Measurements from ENCODE around the gene R3HDM2.
"Not testable (repeated sequence)": the region's sequence is repeated elsewhere in the genome, so short reads cannot be mapped to it uniquely, and the experiment has no call there.

R3HDM2 gene

DNA sequence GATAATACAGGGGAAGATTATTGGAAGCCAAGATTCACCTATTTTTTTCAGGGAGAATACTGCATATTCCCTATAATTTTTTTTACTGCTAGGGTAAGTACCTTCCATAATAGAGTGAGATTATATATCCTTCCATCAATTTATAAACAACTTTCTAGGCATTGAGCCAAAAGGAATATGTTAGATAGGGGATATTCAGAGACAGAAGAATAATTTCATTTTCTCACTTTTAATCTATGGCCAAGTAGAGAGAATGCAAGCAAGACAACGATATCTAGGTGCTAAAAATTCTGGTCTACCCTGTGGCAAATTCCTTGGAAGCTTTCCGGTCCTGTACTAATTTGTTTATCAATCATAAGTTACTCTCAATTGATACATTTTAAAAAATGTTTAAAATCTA lies 110.2 kb downstream of the R3HDM2 start:
- no peak for DNase-seq

DNA sequence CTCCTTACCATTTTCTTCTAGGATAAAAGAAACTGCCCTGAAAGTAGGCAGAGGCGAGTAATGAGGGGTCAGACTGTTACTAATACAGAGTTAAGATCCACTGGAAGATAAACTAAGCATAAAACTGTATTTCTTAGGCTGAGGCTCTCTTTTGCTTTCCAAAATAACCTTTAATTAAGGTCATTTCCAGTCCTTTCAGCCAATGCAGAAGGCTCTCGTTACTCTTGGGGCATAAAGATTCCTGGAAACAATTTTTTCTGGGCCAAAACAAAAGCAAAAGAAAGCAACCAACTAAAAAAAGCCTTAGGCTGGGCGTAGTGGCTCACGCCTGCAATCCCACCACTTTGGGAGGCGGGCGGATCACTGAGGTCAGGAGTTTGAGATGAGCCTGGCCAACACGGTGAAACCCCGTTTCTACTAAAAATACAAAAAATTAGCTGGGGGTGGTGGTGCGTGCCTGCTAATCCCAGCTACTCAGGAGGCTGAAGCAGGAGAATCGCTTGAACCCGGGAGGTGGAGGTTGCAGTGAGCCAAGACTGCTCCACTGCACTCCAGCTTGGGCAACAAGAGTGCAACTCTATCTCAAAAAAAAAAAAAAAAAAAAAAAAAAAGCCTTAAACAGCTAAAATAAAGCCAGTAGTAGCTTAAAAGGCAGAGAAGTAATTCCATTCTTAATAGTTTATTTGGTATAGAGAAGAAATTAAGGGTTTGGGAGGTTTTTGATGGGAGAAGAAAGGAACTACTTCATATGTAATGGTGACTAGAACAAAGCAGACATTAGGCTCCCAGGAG lies 111.0 kb downstream of the R3HDM2 start:
- DNase-seq = no peak

DNA sequence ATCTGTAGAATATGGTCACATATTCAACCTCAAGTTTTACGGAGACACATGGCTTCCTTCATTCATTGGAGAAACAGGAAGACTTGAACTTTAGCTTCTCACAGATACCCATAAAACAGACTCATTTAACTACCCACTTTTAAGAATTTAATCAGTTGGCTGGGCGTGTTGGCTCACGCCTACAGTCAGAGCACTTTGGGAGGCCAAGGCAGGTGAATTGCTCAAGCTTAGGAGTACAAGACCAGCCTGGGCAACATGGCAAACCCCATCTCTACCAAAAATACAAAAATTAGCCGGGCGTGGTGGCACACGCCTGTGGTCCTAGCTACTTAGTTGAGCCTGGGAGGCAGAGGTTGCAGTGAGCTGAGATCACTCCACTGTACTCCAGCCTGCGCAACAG lies 115.2 kb downstream of the R3HDM2 start:
- DNase-seq = no peak

DNA sequence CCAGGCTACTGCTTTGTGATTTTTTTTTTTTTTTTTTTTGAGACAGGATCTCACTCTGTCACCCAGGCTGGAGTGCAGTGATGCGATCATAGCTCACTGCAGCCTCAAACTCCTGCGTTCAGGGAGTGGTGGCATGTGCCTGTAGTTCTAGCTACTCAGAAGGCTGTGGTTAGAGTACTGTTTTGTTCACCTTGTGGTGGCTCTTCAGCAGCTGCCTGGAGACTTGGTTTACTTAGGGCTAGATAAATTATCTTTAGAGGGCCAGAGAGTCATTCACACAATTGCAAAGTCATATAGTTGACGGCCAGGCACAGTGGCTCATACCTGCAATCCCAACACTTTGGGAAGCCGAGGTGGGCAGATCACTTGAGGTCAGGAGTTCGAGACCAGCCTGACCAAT lies 118.6 kb downstream of the R3HDM2 start:
- DNase-seq = not testable (repeated sequence)

DNA sequence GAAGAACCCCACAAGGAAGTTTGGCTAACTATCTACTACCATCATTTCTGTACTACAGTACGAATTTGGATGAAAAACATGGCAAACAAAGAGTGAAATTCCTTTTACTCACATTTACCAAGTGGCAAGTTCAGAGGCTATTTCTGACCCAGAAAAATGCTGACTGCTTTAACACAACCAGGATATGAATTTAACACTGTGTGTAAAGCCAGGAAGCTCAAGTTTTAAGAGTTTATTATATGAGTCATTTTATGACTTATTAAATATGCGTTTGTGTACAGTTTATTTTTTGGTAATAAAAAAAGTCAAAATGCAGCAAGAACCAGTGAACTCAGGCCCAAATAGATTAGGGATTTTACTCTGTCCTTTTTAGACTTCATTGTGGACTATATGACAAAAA lies 121.4 kb downstream of the R3HDM2 start:
- DNase-seq = no peak

DNA sequence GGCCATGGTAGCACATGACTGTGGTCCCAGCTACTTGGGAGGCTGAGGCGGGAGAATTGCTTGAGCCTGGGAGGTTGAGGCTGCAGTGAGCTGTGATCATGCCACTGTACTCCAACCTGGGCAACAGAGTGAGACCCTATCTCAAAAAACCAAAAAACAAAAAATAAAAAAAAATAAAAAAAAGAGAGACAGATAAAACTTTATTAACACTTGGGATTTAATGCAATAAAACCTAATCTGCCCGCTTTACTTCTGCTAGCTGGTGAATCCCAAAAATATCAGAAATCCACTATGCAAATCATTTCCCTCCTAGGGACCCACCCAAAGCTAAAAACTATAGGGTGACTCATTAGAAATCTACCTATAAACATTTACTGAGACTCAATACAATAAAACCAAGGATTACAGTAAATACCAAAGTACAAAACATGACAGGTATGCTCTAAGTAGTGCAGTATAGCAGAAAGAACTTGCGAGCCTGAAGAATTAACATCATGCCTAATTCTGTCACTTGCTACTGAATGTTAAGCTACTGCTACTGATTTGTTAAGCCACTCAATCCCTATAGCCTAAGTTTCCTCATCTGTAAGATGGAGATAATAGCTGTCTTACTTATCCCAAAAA lies 129.8 kb downstream of the R3HDM2 start:
- DNase-seq = no peak

DNA sequence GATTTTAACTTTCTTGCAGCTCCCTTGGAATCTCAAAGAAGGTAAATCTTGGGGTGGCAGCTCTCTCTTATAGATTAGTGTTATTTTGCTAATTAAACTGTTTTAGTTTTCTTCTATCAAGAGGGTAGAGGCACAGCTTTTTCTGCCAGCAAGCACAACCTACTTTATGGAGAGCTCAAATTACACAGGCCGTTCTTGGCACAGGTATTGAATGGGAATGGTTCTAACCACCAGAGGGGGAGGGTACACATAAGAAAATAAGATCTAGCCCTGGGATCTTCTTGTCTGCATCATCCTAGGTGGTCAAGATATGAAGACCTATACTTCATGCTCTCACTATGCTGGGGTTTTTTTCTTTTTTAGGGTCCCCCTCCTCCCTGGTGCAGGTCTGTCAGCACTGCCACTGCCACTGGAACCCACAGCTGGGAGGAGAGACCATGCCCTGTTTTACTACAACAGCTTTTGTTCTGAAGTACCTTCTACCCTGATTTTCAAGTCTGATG lies 131.3 kb downstream of the R3HDM2 start:
- no peak for DNase-seq

DNA sequence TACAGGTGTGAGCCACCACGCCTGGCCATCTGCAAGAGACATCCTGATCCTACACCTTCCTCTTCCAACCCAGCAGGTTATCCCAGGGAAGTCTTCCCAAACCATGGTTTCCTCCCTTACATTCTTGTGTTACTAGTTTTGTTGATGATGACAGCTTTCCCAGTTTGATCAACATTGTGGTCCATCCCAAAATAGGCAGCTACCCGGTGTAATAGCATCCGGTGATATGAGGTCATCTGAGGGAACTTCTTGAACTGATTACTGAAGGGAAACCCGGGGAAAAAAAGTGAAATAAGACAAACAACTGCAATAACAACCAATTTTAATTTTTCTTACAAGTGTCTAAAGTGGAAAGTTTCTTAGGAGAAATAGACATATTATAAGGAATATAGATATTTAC lies 134.6 kb downstream of the R3HDM2 start:
- no peak for DNase-seq

DNA sequence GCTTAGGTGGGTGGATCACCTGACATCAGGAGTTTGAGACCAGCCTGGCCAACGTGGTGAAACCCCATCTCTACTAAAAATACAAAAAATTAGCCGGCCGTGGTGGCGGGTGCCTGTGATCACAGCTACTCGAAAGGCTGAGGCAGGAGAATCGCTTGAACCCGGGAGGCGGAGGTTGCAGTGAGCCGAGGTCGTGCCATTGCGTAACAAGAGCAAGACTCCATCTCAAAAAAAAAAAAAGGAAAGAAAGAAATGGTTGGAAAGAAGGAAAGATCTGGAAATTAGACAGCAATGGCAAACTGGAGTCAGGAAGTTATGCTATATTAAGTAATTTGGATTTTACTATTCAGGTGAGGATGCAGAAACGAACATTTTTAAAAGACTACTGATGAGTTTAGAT lies 148.8 kb downstream of the R3HDM2 start:
- DNase-seq = not testable (repeated sequence)

DNA sequence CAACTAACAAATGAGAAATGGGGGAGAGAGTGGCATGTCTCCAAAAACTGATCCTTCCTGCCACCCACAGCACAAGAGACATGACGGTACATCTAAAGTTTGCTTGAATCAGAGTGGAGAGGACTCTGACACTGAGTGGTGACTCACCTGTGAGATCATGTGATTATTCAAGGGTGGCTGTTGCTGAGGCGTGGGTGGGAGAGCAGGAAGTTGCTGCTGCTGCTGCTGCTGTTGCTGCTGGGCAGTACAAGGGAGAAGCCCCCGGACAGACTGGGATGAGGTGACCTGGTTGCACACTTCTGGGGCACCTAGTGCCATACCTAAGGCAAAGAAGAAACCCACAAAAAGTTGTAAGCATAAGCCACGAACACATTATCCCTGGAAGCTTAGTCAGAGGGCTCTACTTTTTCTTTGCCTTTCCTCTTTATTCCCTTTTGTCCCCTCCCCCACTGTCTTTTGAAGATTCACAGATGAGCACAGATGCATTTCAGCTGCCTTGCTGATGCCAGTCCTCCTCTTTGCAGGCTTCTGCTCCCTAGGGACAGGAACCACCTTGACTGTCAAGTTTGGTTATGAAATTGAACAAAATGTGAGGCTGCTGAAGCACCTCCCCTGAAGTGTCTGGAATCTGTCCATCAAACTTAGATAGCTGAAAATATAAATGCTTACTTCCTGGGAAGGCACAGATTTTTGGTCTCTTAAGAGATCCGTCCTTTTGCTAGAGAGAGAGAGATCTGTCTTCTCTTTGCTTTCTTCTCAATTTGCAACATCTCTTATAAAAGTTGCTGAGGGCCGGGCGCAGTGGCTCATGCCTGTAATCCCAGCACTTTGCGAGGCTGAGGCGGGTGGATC lies 150.4 kb downstream of the R3HDM2 start:
- DNase-seq = peak; percentile 51

DNA sequence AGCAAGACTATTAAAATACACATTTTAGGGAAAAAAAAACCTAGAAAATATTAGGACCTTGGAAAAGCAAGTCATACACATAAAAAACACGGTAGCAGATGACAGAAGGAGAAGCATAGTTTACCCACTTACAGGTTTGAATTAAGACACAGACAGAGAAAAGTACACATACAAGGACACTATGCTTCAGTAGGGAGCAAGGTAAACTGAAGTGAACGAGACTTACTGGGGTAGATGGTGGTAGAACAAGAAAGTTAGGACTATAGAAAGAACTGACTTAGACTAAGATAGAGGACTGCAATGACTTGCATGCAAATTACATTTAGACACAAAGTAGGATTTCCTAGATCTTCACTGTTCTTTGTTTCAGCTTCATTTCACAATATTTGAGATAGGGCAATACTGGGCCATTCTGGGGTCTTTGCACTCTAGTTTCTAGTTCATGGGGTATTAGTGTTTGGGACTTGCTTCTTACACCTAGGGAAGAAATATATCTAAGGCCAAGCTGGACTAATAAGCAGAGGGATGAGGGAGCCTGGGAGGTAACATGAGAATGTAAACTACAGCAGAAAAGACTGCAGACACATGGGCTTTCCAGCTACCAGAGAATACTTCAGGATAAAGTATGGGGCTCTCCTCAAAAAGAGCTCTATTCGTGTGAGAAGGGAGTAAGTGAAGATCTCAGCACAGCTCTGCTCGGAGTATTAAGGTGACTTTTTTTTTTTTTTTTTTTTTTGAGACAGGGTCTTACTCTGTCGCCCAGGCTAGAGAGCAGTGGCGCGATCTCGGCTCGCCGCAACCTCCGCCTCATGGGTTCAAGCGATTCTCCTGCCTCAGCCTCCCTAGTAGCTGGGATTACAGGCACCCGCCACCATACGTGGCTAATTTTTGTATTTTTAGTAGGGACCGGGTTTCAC lies 152.1 kb downstream of the R3HDM2 start:
- DNase-seq = no peak

DNA sequence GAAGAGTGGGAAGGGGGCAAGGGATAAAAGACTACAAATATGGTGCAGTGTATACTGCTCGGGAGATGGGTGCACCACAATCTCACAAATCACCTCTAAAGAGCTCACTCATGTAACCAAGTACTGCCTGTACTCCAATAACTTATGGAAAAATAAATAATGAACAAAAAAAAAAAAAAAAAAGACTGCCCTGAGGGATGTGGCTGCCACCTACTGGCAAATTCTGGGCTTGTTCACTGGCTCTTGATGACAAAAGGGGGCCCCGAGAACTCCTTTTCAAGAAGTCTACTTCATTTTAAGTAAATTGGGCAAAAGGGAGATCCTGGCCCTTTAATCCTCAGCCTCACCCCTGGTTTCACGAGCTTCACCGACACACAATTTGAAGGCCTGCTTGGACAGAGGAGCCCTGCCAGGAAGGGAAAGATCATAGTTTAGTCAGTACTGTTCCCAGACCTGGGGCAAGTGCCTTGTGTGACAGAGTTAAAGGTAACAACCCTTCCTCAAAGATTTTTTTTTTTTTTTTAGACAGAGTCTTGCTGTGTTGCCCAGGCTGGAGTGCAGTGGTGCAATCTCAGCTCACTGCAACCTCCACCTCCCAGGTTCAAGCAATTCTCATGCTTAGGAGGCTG lies 153.8 kb downstream of the R3HDM2 start:
- DNase-seq = no peak

DNA sequence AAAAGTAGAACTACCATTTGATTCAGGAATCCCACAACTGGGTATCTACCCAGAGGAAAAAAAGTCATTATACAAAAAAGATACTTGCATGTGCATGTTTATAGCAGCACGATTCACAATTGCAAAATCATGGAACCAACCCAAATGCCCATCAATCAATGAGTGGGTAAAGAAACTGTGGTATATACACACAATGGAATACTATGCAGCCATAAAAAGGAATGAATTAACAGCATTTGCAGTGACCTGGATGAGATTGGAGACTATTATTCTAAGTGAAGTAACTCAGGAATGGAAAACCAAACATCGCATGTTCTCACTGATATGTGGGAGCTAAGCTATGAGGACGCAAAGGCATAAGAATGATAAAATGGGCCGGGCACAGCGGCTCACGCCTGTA lies 154.6 kb downstream of the R3HDM2 start:
- DNase-seq = not testable (repeated sequence)

DNA sequence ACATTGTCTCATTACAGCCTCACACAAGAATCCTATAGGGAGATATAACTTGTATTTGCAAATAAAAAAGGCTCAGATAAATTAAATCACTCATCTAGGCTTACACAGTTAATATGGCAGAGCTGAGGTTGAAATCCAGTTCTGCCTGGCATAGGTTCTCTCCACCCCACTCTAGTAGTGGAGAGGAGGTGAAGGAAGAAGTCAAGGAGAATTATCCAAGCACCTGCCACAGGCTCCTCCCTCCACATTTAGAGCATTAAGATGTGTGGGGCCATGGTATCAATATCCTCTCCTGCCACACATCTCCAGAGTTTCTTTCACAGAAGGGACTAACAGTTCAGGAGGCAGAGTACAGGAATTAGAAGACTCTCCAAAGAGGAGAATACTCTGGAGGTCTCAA lies 157.3 kb downstream of the R3HDM2 start:
- DNase-seq = no peak

DNA sequence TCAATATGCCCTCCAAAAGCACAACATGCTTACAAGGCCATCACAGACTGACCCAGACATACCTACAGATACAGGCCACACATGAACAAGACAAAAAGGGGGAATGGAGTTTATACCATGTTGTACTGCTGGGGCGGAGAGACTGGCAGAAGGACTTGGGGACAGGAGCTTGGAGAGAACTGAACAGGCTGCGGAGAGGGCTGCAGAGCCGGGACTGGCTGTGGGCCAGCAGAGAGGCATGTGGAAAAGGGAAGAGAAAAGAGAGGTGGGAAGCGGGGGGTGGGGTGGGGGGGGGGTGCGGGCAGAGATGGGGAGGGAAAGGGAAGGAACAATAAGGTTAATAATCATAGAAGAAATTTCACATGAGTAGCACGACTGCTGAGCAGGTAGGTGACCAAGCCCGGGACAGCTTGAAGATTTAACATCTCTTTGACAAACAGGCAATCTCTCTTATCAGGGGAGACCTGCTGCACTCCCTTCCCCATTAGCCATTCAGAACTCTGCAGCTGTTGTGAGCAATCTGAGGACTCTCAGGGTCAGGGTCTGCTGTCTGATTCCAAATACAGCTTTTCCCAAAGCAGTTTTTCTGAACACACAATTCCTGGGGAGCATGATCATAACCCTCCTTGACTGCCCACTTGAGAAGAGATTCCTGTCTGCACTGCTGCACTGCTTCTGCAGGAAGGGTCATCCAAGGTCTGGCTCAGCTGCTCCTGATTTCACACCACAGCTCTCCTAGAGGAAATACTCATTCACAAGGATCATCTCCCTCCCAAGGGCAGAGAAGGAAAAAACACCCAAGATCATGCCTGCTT lies 158.3 kb downstream of the R3HDM2 start:
- no peak for DNase-seq

DNA sequence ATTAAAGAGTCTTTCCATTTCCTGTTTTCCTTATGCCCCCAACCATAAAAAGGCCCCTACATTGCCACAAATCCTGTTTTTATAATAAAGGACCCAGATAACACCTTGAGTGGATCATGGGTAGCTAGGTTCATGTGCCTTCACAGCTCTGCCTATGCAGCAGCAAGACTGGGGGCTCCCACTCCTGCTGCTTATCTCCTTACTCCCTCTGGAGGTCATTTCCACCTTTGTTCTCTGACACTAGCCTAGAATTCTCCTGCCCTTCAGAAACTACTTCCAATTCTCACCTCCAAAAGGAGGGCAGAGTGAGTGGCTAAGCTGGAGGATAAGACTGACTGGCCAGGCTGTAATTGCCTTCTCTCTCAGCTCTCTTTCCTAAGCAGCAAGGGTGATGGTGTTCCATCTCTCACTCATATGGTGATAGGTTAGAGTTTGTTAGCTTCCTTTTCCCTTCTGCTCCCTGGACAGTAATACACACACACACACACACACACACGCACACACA lies 159.8 kb downstream of the R3HDM2 start:
- no peak for DNase-seq

DNA sequence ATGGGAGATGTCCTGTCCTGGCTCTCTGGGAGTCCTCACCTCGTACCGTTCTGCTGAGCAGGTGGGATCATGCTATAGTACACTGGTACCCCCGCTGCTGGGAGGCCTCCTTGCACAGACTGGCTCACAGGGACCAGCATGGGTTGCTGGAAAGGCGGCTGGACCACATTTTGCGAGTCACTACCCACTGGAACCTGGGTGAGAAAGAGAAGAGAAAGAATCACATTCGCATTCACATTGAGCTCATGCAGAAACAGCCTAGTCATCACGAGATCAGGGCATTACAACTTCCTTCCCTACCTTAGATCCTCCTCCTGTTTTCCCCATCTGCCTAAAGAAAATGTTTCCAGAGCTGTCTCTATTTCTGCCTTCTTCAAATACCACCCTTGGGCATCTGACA lies 162.6 kb downstream of the R3HDM2 start:
- DNase-seq = no peak

DNA sequence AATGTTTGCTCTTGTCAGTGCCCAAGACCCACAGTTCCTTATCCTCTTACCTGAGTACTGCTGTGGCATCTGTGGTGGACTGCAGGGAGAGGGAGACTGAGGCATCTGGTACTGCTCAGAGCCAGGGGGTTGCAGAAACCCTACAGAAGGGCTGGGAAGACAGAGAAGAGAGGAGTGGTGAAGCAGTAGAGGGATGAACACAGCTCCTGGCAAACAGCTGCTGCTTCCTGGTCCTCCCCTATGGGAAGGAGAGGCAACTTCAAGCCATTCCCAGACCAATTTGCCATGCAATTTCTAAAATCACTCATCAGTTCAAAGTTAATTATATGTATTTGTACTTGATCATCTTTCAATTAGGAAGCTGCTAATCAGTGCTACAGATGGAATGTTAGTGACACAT lies 164.2 kb downstream of the R3HDM2 start:
- DNase-seq = no peak

DNA sequence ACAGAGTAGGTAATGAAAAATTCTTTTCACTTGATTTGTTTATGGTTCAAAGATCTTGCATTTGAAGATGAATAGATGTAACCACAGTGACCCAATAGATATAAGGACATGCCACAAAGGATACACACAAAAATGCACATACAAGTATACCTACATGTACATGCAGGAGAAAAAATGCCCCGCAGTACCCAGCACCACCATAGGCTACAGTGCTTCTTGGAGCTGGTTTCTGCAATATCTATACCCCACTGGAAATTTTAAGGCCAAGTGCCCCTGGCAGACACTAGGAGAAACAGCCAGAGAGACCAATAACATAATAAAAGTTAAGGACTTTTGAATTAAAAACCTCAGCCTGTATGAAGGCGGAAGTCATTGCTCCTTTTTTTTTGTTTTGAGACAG lies 167.7 kb downstream of the R3HDM2 start:
- DNase-seq = no peak

DNA sequence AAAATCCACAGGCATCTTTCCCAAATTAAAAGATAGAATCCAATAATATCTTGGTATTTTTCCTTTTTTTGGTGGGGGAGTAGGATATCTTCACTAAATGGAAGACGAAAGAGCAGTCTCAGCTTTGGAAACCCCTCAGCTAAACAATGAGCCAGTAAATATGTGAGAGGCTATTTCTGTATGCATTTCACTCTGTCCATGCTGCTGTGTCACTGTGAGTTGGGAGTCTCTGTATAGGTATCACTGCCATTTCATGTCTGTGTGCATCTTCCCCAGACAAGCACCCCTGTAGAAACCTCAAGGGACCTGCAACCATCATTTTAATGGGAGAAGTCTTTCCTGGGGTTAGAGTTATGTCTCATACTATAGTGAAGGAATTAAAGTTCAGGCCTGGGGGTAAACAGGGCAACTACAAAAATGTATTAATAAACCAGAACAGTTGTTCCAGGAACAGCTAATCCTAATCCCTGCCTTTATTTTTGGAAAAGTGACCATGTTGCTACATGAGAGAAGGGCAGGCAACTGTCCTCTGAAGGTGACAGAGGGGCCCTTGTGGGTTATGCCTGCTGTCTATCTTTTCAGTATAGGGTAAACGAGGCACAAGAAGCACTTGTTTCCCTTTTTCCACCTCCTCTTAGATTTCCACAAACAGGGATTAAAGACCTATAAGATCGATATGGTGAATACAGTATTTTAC lies 168.6 kb downstream of the R3HDM2 start:
- DNase-seq = no peak
